GM08714 (cell line): ENCODE measurements around the gene F11R.
A peak's percentile ranks its signal among the peaks of the same experiment; 100 is the strongest.
"Not testable (repeated sequence)": the region's sequence is repeated elsewhere in the genome, so short reads cannot be mapped to it uniquely, and the experiment has no call there.

ENCODE experiments used
- H3K4me3 ChIP-seq: fragments of 200-500 bp; sonication (Bioruptor generic); 2 replicates; pipeline ENCODE4 v1.5.1; 2014; ENCODE audit warnings: mild to moderate bottlenecking, low read length, inconsistent platforms
- ZNF274 ChIP-seq: IDR thresholded peaks from 2 replicates; pipeline ENCODE4 v1.6.1; 2012; ENCODE audit warnings: mild to moderate bottlenecking, low read depth, low read length

The F11R gene

DNA sequence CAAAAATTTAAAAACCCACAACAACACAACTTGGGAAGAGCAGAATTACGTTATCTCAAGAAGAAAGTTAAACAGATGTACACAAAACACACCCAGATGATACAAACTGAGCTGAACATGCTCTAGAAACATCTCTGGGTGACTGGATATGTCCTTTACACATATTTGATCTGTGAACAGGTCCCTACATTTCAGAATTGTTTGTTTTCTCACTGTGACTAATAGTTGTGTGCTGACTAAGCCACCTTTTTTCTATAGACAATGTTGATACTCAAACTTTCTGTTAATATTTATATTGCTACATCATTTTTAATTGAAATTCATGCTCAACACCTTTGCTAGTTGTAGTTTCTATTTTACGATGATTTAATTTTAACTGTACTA lies 1.0 kb upstream of the F11R start:
- H3K4me3 ChIP-seq = peak overlapping the region; percentile 71; the same call in 1 of the 2 replicates

DNA sequence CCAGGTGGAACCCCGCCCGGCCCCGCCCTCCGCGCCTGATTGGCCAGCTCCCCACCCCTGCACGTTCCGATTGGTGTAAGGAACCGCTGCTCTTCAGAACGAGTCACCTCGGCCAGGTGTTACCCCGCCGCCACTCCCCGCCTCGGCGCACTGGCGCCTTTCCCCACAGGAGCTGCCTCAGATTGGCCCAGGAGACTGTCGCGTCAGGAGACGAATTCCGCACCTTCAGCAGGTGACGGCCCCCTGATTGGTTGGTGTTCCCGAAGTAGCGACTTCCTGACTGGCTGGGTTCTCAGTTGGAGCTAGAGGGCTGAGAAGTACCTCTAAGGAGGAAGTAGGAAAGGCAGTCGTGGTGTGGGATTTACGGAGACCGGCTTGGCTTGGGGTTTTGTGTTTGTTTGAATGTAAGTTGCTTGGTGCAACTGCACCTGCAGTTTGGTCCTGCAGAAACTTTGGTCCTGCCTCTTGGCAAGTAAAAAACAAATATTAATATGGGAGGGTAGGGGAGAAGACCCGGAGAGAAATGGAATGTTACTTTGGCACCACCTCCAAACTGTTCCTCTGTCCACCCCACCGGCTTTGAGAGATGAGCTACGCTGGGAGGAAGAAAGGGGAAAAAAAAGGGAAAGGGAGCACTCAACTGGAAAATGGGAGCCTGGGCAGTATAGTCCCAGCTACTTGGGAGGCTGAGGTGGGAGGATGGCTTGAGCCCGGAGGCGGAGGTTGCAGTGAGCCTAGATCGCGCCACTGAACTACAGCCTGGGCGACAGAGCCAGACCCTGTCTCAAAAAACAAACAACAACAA lies 415 bp upstream of the F11R start:
- no peak for TF ChIP-seq ZNF274
- H3K4me3 ChIP-seq = peak overlapping the region; percentile 71

More for the DNA sequence above, 1.0 kb upstream of the F11R start:
- TF ChIP-seq ZNF274 = no peak

GRCh38 chr1:161019751-161020495 lies 1.0 kb downstream of the F11R start:
- H3K4me3 ChIP-seq = peak overlapping the region; percentile 71
- TF ChIP-seq ZNF274 = no peak

DNA sequence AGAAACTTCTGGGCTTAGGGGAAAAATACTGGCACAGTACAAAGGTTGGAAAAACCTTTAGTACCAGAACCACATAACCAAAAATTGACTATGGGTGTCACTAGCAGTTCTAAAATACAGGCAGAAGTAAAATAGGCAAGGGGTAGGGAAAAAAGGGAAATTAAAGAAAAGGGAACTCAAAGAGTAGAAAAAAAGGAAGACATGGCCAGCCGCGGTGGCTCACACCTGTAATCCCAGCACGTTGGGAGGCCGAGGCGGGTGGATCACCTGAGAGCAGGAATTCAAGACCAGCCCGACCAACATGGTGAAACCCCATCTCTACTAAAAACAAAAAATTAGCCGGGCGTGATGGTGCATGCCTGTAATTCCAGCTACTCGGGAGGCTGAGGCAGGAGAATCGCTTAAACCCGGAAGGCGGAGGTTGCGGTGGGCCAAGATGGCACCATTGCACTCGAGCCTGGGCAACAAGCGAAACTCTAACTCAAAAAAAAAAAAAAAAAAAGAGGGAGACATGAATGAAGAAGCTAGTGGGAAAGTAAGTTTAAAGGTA lies 1.8 kb downstream of the F11R start:
- peak overlapping the region; percentile 71 for H3K4me3 ChIP-seq

DNA sequence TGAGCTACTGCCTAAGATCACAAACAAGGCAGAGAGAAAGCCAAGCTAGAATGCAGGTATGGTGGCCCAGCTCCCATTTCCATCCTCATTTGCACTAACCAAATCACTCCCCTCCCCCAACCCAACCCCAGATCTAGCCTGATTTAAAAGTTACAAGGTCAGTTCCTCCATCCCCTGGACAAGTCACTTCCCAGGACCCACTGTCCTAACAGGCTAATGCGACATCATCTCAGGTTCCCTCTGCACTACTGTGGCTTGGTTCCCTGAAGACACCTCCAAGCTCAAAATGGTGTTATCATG lies 2.4 kb downstream of the F11R start:
- no peak overlapping the region for H3K4me3 ChIP-seq
- no peak for TF ChIP-seq ZNF274

DNA sequence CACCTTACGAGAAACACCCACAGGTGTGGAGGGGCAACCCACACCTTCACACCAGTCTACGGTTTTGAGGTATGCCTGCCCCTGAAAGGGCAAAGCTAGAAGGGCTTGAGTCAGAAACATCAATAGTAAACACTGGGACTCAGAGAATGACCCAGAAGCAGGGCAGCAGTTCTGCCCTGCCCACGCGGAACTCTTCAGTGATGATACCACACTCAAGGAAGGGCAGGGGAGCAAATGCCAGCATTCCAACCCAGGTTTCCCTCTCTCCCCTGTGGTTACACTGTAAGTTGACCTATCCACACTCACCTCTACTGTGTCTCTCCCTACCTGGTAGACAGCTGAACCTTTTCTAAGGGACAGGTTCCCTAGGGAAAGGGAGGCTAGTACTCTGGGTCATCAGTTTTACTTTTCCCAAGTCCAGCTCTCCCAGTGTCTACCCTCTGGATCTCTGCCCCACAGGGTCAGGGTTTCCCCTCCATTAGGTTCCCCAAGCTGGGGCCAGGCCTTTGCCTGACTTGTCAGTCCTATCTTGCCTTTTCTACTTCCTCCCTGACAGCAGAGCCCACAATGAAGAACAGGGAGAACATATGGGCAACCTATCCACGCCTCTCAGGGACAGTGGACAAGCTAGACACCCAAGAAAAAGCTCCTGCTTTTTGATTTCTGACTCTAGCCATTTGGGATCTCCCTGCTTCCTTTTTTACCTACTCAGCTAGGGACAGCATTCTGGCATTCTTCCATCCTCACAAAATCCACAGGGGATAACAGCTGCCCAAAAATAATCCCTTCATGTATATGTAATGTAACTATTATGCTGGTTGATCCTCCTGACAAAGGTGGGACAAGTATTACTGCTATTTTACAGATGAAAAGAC lies 3.0 kb downstream of the F11R start:
- H3K4me3 ChIP-seq = no peak overlapping the region
- no peak for TF ChIP-seq ZNF274

- not testable (repeated sequence) for H3K4me3 ChIP-seq
Measured at GRCh38 chr1:161017181-161017580, 3.8 kb downstream of the F11R start.

- H3K4me3 ChIP-seq = not testable (repeated sequence)
Measured at GRCh38 chr1:161016683-161017082, 4.3 kb downstream of the F11R start.

DNA sequence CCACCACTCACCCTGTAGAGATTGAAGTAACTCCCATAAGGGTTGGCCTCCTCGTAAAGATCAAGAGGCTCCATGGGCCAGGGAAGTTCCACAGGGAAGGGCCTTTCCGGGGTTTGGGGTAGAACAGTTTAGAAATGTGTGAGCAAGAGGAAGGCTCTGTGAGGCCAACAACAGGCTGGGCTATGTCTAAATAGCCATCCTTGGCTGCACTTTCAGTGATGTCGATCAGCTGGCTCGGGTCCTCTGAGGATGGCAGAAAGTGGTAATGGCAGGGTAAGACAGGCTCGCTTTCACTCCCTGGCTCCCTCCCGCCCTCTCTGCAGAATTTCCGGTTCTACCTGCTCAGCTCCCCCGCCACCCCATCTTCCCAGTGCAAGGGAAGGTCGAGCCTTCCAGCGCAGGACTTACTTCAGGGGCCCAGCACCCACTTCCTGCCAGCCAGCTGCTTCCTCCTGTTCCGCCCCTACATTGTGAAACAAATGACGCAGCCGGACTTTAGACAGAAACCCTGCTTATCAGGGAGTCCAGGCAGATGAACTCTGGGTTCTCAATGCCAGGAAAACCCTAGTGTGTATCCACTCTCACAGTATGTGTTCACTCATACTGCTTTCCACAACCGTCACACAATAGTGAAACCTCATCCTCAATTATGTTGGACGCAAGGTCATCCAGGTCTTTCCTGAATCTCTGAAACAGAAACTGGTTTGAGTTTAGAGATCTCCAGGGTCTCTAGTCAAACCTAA lies 7.3 kb downstream of the F11R start:
- no peak for TF ChIP-seq ZNF274
- H3K4me3 ChIP-seq = peak overlapping the region; percentile 58; the same call in 1 of the 2 replicates

- no peak for TF ChIP-seq ZNF274
- peak overlapping the region; percentile 58; the same call in 1 of the 2 replicates for H3K4me3 ChIP-seq
Measured at GRCh38 chr1:161013131-161013487, 7.8 kb downstream of the F11R start.

DNA sequence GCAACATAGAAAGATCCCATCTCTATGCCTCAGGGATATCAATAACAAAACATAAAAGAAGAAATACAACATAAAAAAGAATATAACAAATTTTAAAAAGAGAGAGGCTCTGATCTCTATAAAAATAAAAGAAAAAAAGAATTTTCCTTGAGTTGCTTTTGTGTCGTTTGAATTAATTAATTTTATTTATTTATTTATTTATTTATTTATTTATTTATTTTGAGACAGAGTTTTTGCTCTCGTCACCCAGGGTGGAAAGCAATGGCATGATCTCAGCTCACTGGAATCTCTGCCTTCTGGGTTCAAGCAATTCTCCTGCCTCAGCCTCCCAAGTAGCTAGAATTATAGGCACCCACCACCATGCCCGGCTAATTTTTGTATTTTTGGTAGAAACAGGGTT lies 8.5 kb downstream of the F11R start:
- no peak overlapping the region for H3K4me3 ChIP-seq
- TF ChIP-seq ZNF274 = no peak

DNA sequence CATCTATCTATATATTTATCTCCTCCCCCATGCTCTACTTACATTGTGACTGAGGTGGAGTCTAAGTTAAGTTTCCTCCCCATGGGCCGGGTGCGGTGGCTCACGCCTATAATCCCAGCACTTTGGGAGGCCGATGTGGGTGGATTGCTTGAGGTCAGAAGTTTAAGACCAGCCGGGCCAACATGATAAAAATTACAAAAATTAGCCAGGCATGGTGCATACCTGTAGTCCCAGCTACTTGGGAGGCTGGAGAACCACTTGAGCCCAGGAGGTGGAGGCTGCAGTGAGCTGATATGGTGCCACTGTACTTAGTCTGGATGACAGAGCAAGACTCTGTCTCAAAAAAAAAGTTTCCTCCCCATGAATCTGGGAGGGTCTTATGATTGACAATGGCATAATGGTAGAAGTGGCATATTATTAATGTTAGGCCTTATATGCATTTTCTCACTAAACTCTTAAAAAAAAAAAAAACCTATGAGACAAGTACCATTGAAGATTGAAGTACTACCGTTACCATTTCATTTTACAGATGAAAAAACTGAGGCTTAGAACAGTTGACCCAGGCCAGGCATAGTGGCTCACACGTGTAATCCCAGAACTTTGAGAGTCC lies 11.2 kb downstream of the F11R start:
- no peak overlapping the region for H3K4me3 ChIP-seq
- TF ChIP-seq ZNF274 = no peak

DNA sequence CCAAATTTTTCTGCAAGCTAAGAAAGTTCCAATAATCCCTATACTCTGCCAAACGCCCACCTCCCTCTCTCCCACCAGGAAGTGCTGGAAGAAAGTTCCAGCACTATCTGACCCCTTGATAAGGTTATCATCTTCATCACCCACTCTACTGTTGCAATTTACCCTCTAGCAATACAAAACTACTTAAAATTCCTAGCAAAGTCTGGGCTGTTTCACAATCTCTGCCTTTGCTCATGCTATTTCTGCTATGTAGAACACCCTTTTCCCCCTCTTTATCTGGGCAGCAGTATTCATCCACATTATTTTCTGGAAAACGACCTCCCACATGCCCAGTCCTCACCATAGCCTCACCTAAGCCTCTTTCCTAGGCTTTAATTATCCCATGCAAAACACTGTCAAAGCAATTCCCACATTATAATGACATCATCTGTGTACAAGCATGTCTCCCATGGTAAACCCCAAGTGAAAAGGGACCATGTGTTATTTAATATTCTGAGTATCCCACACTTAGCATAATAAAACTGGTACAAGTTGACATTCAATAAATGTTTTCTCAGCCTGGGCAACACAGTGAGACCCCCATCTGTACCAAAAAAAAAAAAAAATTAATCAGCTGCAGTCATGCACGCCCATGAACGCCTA lies 12.0 kb downstream of the F11R start:
- no peak overlapping the region for H3K4me3 ChIP-seq
- TF ChIP-seq ZNF274 = no peak
